ENCODE measurements around the gene COL4A6.

Gene COL4A6

GRCh38 chrX:108138814-108139702, 299.2 kb downstream of the COL4A6 start:
- peak; percentile 55 for TF ChIP-seq CTCF (conservative IDR thresholded peaks at IDR 0.05; ENCODE audit: low read depth, low read length)
- DNase-seq (ENCODE audit: low read depth), result no peak
- H3K4me3 ChIP-seq (ENCODE audit: low read length), result no peak overlapping the region

GRCh38 chrX:108134724-108135123, 303.5 kb downstream of the COL4A6 start:
- no peak for TF ChIP-seq CTCF (conservative IDR thresholded peaks at IDR 0.05; ENCODE audit: low read depth, low read length)
- H3K4me3 ChIP-seq (ENCODE audit: low read length), result no peak overlapping the region
- DNase-seq (ENCODE audit: low read depth), result no peak

- no peak for TF ChIP-seq CTCF (conservative IDR thresholded peaks at IDR 0.05; ENCODE audit: low read depth, low read length)
- no peak overlapping the region for H3K4me3 ChIP-seq (ENCODE audit: low read length)
- no peak for DNase-seq (ENCODE audit: low read depth)
Measured at GRCh38 chrX:108132876-108133275, 305.3 kb downstream of the COL4A6 start.

- DNase-seq (ENCODE audit: low read depth), result no peak
- no peak overlapping the region for H3K4me3 ChIP-seq (ENCODE audit: low read length)
- TF ChIP-seq CTCF (conservative IDR thresholded peaks at IDR 0.05; ENCODE audit: low read depth, low read length), result no peak
Measured at GRCh38 chrX:108132034-108132433, 306.2 kb downstream of the COL4A6 start.

GRCh38 chrX:108131471-108131870, 306.8 kb downstream of the COL4A6 start:
- TF ChIP-seq CTCF (conservative IDR thresholded peaks at IDR 0.05; ENCODE audit: low read depth, low read length), result no peak
- H3K4me3 ChIP-seq (ENCODE audit: low read length), result no peak overlapping the region
- DNase-seq (ENCODE audit: low read depth), result no peak

GRCh38 chrX:108130889-108131288, 307.3 kb downstream of the COL4A6 start:
- no peak for TF ChIP-seq CTCF (conservative IDR thresholded peaks at IDR 0.05; ENCODE audit: low read depth, low read length)
- DNase-seq (ENCODE audit: low read depth), result no peak
- no peak overlapping the region for H3K4me3 ChIP-seq (ENCODE audit: low read length)

GRCh38 chrX:108127152-108127551, 311.1 kb downstream of the COL4A6 start:
- TF ChIP-seq CTCF (conservative IDR thresholded peaks at IDR 0.05; ENCODE audit: low read depth, low read length), result no peak

More at GRCh38 chrX:108127152-108127551, 311.1 kb downstream of the COL4A6 start:
- no peak for DNase-seq (ENCODE audit: low read depth)
- H3K4me3 ChIP-seq (ENCODE audit: low read length), result no peak overlapping the region
